Testis (tissue), 3 donors: ENCODE data around the gene CDH13. TPM values are rescaled to one million over a fixed set of nuclear protein-coding genes. Genes with fewer than 3 reads are reported as not detected.

Source experiments
- DNase-seq: peaks from one replicate; pipeline ENCODE4 v3.0.0-alpha.2; 2019
- H3K27ac ChIP-seq, 2 donors: fragments of 200-600 bp; sonication (generic); one replicate each; pipeline ENCODE4 v1.5.1; 2019
- H3K27me3 ChIP-seq: fragments of 200-600 bp; sonication (generic); one replicate; pipeline ENCODE4 v1.5.1; 2019
- H3K36me3 ChIP-seq: fragments of 200-600 bp; sonication (generic); one replicate; pipeline ENCODE4 v1.5.1; 2017; ENCODE audit warnings: low read depth; ENCODE audit errors: missing control alignments
- H3K4me1 ChIP-seq: fragments of 200-600 bp; sonication (generic); one replicate; pipeline ENCODE4 v1.5.1; 2019
- H3K4me3 ChIP-seq, 2 donors: fragments of 200-600 bp; sonication (generic); one replicate each; pipeline ENCODE4 v1.5.1; 2017 to 2019
- H3K9me3 ChIP-seq: fragments of 200-600 bp; sonication (generic); one replicate; pipeline ENCODE4 v1.5.1; 2017
- CTCF ChIP-seq, 3 experiments: fragments of 450-650 bp in 2 of 3; fragments of 200-600 bp in 1 of 3; sonication (generic) in 1 of 3; IDR thresholded peaks; one replicate each; pipeline ENCODE4 v1.5.1; 2016 to 2019; ENCODE audit warnings: antibody characterized with exemption in 3 of 3, mild to moderate bottlenecking in 2 of 3, moderate library complexity in 1 of 3
- POLR2A ChIP-seq: fragments of 450-650 bp; IDR thresholded peaks from one replicate; pipeline ENCODE4 v1.6.1; 2017; ENCODE audit warnings: antibody characterized with exemption, mild to moderate bottlenecking, moderate library complexity
- WGBS, 2 donors: methylation state at CpG; one replicate each; pipeline ENCODE4 v1.1.5; 2018; 5-methylcytosine and 5-hydroxymethylcytosine counted together
- intact Hi-C: fragments of 100-400 bp; cut with DNase I; formaldehyde crosslinking; loops from one replicate; pipeline ENCODE4 v1.15.1; 2023; ENCODE audit warnings: low total_unique reads
- polyA plus RNA-seq: library from polyadenylated mRNA; stranded (reverse); fragments of 350-450 nt; fragmentation: Illumina TruSeq; extraction: RNeasy Lipid Tissue Mini Kit (QIAGEN cat#74804); gene quantifications from one replicate; pipeline ENCODE4 v1.2.3, GENCODE V29; 2014; ENCODE audit warnings: low read depth, low replicate concordance; ENCODE audit not compliant: insufficient read depth
- total RNA-seq, 2 donors: library from RNA; depleted of rRNA; stranded (reverse); fragments of >200 nt; gene quantifications; one replicate each; pipeline ENCODE4 v1.2.3, GENCODE V29; 2016

The CDH13 gene
- total and polyA plus RNA-seq, 3 donors from 2014 or later: 1.2 to 11.1 (median 2.0) TPM

GRCh38 chr16:83196796-83197195 lies 570.0 kb downstream of the CDH13 start:
- TF ChIP-seq POLR2A (no peak), CTCF (IDR thresholded peaks at IDR 0.05) (no peak)
- WGBS, 2 donors: 77 to 87% methylated on average over 3 of the region's 3 CpGs
- Histone ChIP-seq H3K9me3 (no peaks in the 10 kb centered on the region), H3K4me1 (no peaks in the 10 kb centered on the region), H3K36me3 (no peaks in the 10 kb centered on the region), H3K4me3 (no peak overlapping the region), H3K27me3 (no peaks in the 10 kb centered on the region), H3K27ac (no peak overlapping the region)
- no peak for DNase-seq
- intact Hi-C loops: no loop called here

DNA sequence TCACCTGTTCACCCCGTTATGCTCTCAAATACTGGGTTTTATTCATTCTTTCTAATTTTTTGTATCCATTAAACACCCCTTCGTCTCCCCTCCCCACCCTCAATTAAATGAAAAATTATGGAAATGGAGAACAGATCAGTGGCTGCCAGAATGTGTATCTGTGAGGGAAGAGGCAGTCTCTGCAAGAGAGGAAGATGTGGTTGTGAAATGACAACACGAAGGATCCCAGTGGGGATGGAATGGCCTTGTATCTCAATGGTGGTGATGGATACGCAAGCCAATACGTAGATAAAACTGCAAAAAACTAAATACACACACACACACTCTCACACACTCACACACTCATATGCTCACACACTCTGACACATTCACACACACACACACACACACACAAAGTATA lies 570.7 kb downstream of the CDH13 start:
- intact Hi-C loops: no loop called here
- no peaks in the 10 kb centered on the region for H3K36me3 ChIP-seq
- no peaks in the 10 kb centered on the region for H3K9me3 ChIP-seq
- no peak for DNase-seq
- no peaks in the 10 kb centered on the region for H3K27me3 ChIP-seq
- H3K27ac ChIP-seq: no peak overlapping the region
- TF ChIP-seq POLR2A (no peak), CTCF (IDR thresholded peaks at IDR 0.05) (no peak)
- WGBS, 2 donors: 90% methylated on average over 5 of the region's 5 CpGs
- H3K4me3 ChIP-seq: no peak overlapping the region
- H3K4me1 ChIP-seq: no peaks in the 10 kb centered on the region

GRCh38 chr16:83198977-83199376 lies 572.2 kb downstream of the CDH13 start:
- H3K36me3 ChIP-seq: no peaks in the 10 kb centered on the region
- H3K4me3 ChIP-seq: no peak overlapping the region
- TF ChIP-seq POLR2A (no peak), CTCF (IDR thresholded peaks at IDR 0.05) (no peak)
- no peak overlapping the region for H3K27ac ChIP-seq
- no peaks in the 10 kb centered on the region for H3K9me3 ChIP-seq
- intact Hi-C loops: no loop called here
- no peaks in the 10 kb centered on the region for H3K27me3 ChIP-seq
- no peak for DNase-seq
- WGBS, 2 donors: 63 to 68% methylated on average over 4 of the region's 4 CpGs
- H3K4me1 ChIP-seq: no peaks in the 10 kb centered on the region

DNA sequence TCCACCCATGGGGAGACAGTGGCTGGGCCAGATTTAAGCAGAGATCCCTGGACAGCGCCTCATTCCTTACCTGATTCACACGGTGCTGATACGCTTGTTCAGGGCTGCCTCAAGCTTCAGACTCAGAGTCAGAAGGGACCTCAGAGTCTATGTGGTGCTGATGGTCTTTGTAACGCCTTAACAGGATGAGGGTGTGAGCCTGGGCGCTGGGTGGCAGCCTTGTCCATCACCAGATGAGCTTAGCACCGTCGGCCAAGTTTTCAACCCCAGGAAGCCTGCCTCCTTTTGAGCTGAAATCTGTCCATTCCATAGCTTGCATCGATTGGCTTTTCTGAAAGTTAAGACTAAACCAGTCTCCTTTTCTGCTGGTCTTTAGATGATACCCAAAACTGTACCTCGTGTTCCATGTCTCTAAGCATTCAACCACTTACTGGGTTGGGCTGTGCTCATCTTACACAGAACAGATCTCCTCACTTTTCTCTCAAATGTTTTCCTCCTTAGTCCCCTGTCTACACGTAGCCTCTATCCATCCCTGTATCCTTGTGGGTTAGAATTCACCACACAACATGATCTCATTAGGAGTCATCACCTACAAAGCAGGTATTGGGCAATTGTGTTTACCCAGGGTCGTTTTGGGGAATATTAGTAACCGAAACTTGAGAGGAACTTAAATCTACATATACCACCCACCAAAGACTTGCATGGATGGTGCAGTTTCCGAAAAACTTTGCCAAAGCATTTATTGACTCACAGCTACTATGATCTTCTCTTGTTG lies 573.4 kb downstream of the CDH13 start:
- peak; percentile 58 for DNase-seq
- no peaks in the 10 kb centered on the region for H3K9me3 ChIP-seq

More for the DNA sequence above, 573.4 kb downstream of the CDH13 start:
- Histone ChIP-seq H3K36me3 (no peaks in the 10 kb centered on the region), H3K4me3 (no peak overlapping the region), H3K27me3 (no peaks in the 10 kb centered on the region), H3K4me1 (no peaks in the 10 kb centered on the region), H3K27ac (no peak overlapping the region)
- TF ChIP-seq CTCF (IDR thresholded peaks at IDR 0.05) (no peak), POLR2A (no peak)
- intact Hi-C loops: no loop called here
- WGBS, 2 donors: 74 to 86% methylated on average over 13 of the region's 13 CpGs
